GM19099 (cell line): ENCODE data around the gene CAPN11.

ENCODE experiments used
- POLR2A ChIP-seq: IDR thresholded peaks from 3 replicates; pipeline ENCODE4 v1.6.1; 2011; ENCODE audit warnings: low read depth; ENCODE audit not compliant: insufficient read length; ENCODE audit errors: extremely low read depth

Gene CAPN11

GRCh38 chr6:44169154-44169553, 10.5 kb downstream of the CAPN11 start:
- TF ChIP-seq POLR2A = no peak

GRCh38 chr6:44169886-44170570, 11.4 kb downstream of the CAPN11 start:
- no peak for TF ChIP-seq POLR2A

GRCh38 chr6:44171899-44172546, 13.4 kb downstream of the CAPN11 start:
- TF ChIP-seq POLR2A = no peak

GRCh38 chr6:44172731-44173500, 14.3 kb downstream of the CAPN11 start:
- TF ChIP-seq POLR2A = no peak

GRCh38 chr6:44176130-44176761, 17.6 kb downstream of the CAPN11 start:
- no peak for TF ChIP-seq POLR2A

GRCh38 chr6:44176762-44177509, 18.3 kb downstream of the CAPN11 start:
- peak; percentile 21 for TF ChIP-seq POLR2A

- TF ChIP-seq POLR2A = no peak
Observed at GRCh38 chr6:44177691-44178423, 19.2 kb downstream of the CAPN11 start.

GRCh38 chr6:44178424-44179071, 19.9 kb downstream of the CAPN11 start:
- TF ChIP-seq POLR2A = no peak

GRCh38 chr6:44179072-44179536, 20.5 kb downstream of the CAPN11 start:
- TF ChIP-seq POLR2A = no peak

- no peak for TF ChIP-seq POLR2A
Observed at GRCh38 chr6:44179648-44180047, 21.0 kb downstream of the CAPN11 start.

GRCh38 chr6:44180406-44180805, 21.8 kb downstream of the CAPN11 start:
- no peak for TF ChIP-seq POLR2A

- TF ChIP-seq POLR2A = no peak
Observed at GRCh38 chr6:44180886-44181285, 22.3 kb downstream of the CAPN11 start.

- TF ChIP-seq POLR2A = no peak
Observed at GRCh38 chr6:44182911-44183390, 24.3 kb downstream of the CAPN11 start.
